ENCODE results near the gene APOE.
"Not testable (repeated sequence)": the region's sequence is repeated elsewhere in the genome, so short reads cannot be mapped to it uniquely, and the experiment has no call there.

APOE gene

GRCh38 chr19:44886141-44886540, 19.5 kb upstream of the APOE start:
- DNase-seq: no peak

GRCh38 chr19:44887648-44888047, 17.9 kb upstream of the APOE start:
- DNase-seq: no peak

- DNase-seq: not testable (repeated sequence)
Observed at GRCh38 chr19:44888335-44888734, 17.3 kb upstream of the APOE start.

DNA sequence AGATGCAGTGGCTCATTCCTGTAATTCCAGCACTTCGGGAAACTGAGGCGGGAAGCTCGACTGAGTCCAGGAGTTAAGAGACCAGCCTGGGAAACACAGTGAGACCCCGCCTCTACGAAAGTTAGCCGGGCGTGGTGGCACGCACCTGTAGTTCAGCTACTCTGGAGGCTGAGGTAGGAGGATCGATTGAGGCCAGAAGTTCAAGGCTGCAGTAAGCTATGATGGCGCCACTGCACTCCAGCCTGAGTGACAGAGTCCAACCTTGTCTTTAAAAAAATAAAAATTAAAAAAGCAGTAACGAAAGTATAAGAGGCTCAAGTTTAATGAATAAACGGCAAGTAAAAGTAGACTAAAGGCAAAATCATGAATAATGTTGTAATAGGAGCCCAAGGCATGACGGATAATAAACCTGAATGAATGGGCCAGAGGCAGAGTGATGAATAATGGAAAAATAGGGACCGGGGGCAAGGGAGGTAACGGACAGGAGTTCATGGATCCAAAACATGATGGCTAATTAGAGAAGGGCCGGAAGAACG, 15.7 kb upstream of the APOE start:
- DNase-seq: no peak

- DNase-seq: no peak
Observed at GRCh38 chr19:44890366-44891015, 15.1 kb upstream of the APOE start.

DNA sequence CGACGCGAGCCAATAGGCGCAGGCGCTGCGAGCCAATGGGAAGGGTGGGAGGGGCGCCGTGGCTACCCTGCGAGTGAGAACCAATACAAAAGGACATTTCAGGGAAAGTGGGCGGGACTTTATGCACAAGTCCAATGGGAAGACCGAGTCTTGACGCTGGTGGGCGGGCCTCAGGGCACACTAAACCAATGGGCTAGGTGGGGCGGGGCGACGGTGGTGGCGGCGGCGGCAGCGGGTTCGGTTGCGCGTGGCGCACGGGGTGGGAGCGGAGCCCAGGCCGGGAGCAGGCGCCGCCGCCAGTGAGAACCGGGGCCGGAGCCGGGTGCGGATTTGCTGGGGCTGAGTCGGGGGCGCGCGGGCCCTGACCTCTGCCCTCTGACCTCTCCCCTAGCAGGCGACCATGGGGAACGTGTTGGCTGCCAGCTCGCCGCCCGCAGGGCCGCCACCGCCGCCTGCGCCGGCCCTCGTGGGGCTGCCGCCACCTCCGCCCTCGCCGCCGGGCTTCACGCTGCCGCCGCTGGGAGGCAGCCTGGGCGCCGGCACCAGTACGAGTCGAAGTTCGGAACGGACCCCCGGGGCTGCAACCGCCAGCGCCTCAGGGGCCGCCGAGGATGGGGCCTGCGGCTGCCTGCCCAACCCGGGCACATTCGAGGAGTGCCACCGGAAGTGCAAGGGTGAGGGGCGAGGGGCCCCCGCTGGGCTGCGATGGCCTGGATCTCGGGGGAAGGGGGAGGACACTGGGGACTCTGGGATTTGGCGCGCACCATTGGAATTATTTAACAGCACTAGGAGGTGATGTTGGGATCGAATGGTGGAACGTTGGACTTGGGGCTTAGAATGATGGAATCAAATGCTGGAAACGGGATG, 14.3 kb upstream of the APOE start, which contains the start of gene TOMM40:
Gene TOMM40 (plus strand): TSS at position 239 of the 867 bp plus-strand sequence. CDS start 162 bp downstream, at position 401.
- peak; percentile 100 for DNase-seq

DNA sequence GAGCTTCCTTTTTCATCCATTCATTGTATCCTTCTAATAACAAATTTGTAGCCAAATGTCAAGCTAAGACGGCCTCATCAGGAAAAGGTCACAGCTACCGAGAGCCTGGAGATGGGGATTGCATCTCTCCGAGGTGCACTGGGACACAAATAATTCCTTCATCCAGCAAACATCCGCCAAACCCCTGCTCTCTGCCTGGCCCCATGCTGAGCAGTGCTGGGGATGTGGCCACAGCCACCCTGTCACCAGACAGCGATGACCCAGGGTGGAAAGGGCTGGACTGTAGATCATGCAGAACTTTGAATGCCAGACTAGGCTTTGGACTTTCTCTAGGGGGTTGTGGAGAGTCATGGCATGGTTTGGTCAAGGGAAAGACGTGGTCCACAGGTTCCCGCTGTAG, 12.7 kb upstream of the APOE start:
- DNase-seq: no peak

GRCh38 chr19:44893332-44894051, 12.1 kb upstream of the APOE start:
- no peak for DNase-seq

- no peak for DNase-seq
Observed at GRCh38 chr19:44894052-44894400, 11.6 kb upstream of the APOE start.

DNA sequence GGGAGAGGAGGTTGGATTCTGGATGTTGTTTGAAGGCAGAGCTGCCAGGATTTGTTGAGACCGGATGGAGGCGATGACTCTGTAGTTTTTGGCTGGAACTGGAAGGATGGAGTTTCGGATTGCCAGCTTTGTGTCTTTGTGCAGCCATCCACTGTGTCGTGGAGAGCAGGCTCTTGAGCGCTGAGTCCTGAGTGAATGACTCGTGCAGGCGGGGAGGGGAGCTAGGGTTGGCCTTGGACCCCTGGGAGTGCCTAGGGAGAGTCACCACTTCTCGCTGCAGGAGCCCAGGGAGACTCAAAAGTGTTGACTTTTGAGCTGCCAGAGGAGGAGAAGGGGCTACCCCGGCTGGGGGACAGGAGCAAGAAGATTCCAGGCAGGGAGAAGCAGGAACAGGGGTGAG, 10.7 kb upstream of the APOE start:
- no peak for DNase-seq

GRCh38 chr19:44897835-44898234, 7.8 kb upstream of the APOE start:
- no peak for DNase-seq

GRCh38 chr19:44900328-44901244, 5.0 kb upstream of the APOE start:
- no peak for DNase-seq

- DNase-seq: no peak
Observed at GRCh38 chr19:44903216-44903601, 2.4 kb upstream of the APOE start.

DNA sequence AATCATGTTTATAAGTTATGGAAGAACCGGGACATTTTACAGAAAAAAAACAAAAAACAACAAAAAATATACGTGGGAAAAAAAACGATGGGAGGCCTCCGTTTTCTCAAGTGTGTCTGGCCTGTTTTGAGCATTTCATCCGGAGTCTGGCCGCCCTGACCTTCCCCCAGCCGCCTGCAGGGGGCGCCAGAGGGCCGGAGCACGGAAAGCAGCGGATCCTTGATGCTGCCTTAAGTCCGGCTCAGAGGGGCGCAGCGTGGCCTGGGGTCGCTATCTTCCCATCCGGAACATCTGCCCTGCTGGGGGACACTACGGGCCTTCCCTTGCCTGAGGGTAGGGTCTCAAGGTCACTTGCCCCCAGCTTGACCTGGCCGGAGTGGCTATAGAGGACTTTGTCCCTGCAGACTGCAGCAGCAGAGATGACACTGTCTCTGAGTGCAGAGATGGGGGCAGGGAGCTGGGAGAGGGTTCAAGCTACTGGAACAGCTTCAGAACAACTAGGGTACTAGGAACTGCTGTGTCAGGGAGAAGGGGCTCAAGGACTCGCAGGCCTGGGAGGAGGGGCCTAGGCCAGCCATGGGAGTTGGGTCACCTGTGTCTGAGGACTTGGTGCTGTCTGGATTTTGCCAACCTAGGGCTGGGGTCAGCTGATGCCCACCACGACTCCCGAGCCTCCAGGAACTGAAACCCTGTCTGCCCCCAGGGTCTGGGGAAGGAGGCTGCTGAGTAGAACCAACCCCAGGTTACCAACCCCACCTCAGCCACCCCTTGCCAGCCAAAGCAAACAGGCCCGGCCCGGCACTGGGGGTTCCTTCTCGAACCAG, 1.8 kb upstream of the APOE start:
- peak; percentile 82 for DNase-seq

GRCh38 chr19:44904426-44904994, 1.1 kb upstream of the APOE start:
- no peak for DNase-seq

GRCh38 chr19:44907613-44908012, 2.0 kb downstream of the APOE start:
- no peak for DNase-seq

DNA sequence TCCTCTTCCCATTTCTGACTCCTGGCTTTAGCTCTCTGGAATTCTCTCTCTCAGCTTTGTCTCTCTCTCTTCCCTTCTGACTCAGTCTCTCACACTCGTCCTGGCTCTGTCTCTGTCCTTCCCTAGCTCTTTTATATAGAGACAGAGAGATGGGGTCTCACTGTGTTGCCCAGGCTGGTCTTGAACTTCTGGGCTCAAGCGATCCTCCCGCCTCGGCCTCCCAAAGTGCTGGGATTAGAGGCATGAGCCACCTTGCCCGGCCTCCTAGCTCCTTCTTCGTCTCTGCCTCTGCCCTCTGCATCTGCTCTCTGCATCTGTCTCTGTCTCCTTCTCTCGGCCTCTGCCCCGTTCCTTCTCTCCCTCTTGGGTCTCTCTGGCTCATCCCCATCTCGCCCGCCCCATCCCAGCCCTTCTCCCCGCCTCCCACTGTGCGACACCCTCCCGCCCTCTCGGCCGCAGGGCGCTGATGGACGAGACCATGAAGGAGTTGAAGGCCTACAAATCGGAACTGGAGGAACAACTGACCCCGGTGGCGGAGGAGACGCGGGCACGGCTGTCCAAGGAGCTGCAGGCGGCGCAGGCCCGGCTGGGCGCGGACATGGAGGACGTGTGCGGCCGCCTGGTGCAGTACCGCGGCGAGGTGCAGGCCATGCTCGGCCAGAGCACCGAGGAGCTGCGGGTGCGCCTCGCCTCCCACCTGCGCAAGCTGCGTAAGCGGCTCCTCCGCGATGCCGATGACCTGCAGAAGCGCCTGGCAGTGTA, 2.7 kb downstream of the APOE start:
- DNase-seq: no peak

DNA sequence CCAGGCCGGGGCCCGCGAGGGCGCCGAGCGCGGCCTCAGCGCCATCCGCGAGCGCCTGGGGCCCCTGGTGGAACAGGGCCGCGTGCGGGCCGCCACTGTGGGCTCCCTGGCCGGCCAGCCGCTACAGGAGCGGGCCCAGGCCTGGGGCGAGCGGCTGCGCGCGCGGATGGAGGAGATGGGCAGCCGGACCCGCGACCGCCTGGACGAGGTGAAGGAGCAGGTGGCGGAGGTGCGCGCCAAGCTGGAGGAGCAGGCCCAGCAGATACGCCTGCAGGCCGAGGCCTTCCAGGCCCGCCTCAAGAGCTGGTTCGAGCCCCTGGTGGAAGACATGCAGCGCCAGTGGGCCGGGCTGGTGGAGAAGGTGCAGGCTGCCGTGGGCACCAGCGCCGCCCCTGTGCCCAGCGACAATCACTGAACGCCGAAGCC, 3.3 kb downstream of the APOE start:
- DNase-seq: no peak

DNA sequence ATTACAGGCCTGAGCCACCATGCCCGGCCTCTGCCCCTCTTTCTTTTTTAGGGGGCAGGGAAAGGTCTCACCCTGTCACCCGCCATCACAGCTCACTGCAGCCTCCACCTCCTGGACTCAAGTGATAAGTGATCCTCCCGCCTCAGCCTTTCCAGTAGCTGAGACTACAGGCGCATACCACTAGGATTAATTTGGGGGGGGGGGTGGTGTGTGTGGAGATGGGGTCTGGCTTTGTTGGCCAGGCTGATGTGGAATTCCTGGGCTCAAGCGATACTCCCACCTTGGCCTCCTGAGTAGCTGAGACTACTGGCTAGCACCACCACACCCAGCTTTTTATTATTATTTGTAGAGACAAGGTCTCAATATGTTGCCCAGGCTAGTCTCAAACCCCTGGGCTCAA, 4.2 kb downstream of the APOE start:
- no peak for DNase-seq

DNA sequence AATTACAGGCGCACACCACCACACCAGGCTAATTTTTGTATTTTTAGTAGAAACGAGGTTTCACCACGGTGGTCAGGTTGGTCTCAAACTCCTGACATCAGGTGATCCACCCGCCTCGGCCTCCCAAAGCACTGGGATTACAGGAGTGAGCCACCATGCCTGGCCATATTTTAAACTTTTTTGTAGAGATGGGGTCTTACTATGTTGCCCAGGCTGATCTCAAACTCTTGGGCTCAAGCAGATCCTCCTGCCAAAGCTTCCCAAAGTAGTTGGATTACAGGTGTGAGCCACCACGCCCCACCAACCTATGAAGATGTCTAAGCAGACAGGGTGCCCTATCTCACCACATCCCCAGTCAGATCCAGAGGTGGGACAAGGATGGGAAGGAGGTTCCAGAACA, 6.3 kb downstream of the APOE start:
- DNase-seq: not testable (repeated sequence)
